ENCODE data around the gene RALGAPA1. TPM values are rescaled to one million over a fixed set of nuclear protein-coding genes. Genes with fewer than 3 reads are reported as not detected.

RALGAPA1 gene
- total RNA-seq, 1 donor from 2014 or later = 31.8 TPM

- no peak for DNase-seq
- H3K4me1 ChIP-seq = no peaks in the 10 kb centered on the region
- H3K36me3 ChIP-seq = peaks cover 23% of the 10 kb centered on the region
- intact Hi-C loops (cut with micrococcal nuclease) = no loop called here
- H3K4me3 ChIP-seq = no peak overlapping the region
- TF ChIP-seq, protein P1, sequence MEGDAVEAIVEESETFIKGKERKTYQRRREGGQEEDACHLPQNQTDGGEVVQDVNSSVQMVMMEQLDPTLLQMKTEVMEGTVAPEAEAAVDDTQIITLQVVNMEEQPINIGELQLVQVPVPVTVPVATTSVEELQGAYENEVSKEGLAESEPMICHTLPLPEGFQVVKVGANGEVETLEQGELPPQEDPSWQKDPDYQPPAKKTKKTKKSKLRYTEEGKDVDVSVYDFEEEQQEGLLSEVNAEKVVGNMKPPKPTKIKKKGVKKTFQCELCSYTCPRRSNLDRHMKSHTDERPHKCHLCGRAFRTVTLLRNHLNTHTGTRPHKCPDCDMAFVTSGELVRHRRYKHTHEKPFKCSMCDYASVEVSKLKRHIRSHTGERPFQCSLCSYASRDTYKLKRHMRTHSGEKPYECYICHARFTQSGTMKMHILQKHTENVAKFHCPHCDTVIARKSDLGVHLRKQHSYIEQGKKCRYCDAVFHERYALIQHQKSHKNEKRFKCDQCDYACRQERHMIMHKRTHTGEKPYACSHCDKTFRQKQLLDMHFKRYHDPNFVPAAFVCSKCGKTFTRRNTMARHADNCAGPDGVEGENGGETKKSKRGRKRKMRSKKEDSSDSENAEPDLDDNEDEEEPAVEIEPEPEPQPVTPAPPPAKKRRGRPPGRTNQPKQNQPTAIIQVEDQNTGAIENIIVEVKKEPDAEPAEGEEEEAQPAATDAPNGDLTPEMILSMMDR (IDR thresholded peaks at IDR 0.05; ENCODE audit: borderline replicate concordance) = no peak
- no peaks in the 10 kb centered on the region for H3K27me3 ChIP-seq (ENCODE audit: low read depth)
- H3K27ac ChIP-seq (replicated peaks) = no peak overlapping the region
- H3K9me3 ChIP-seq (replicated peaks) = no peaks in the 10 kb centered on the region
Measured at GRCh38 chr14:35704793-35705493, 104.2 kb downstream of the RALGAPA1 start.

- TF ChIP-seq, protein P1 (IDR thresholded peaks at IDR 0.05; ENCODE audit: borderline replicate concordance) = no peak
- Histone ChIP-seq H3K27ac (replicated peaks) (no peak overlapping the region), H3K27me3 (ENCODE audit: low read depth) (no peaks in the 10 kb centered on the region), H3K9me3 (replicated peaks) (no peaks in the 10 kb centered on the region), H3K4me3 (no peak overlapping the region), H3K4me1 (no peaks in the 10 kb centered on the region), H3K36me3 (peaks cover 10% of the 10 kb centered on the region)
- DNase-seq = no peak
- intact Hi-C loops (cut with micrococcal nuclease) = no loop called here
Measured at GRCh38 chr14:35701531-35701930, 107.6 kb downstream of the RALGAPA1 start.

DNA sequence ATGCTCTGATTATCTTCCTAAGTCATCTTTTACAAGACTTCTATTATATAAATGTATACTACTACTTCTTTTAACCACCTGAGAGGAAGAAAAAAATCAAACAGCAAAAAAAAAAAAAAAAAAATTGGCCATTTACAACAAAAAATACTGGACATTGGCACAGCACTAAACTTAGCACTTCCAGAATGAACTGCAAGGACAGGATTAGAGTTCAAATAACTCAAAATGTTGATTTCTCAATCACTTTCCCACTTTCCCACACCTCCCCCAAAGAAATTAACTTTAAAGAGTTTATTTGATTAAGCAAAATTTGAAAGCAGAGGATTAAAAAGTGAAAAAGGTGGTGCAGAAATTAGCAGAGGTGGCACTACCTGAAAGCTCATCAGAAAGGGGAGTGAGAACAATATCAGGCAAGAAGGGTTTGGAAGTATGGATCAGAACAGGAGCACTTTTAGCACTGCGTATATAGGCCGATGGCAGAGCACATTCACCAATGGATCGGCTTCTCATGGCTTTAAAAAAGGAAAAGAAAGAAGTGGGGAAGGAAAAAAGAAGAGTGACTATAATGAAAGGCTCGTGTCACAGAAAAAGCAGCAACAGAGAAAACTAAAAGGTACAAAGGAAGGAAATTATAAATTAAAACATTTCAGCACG, 109.2 kb downstream of the RALGAPA1 start:
- TF ChIP-seq, protein P1 (IDR thresholded peaks at IDR 0.05; ENCODE audit: borderline replicate concordance) = no peak
- Histone ChIP-seq H3K27me3 (ENCODE audit: low read depth) (no peaks in the 10 kb centered on the region), H3K4me1 (no peaks in the 10 kb centered on the region), H3K4me3 (no peak overlapping the region), H3K9me3 (replicated peaks) (no peaks in the 10 kb centered on the region), H3K27ac (replicated peaks) (no peak overlapping the region), H3K36me3 (no peaks in the 10 kb centered on the region)
- no peak for DNase-seq
- intact Hi-C loops (cut with micrococcal nuclease) = no loop called here

DNA sequence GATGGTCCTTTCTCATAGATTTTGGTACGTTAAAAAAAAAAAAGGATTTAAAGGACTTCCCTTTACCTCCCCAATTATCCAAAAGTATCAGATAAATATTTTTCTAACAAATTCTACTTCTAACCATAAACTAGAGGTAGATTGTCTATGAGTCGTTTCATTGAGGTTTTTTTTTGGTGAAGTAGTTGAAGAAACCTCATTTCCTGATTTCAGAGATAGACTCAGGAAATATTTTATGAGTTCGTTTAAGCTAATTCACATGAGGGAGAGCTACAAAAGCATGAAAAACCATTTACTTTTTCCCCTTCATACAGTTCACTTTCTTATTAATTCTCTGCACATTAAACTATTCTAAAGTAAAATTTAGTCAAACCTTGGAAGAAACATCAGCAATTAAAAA, 112.5 kb downstream of the RALGAPA1 start:
- TF ChIP-seq, protein P1 (IDR thresholded peaks at IDR 0.05; ENCODE audit: borderline replicate concordance) = no peak
- Histone ChIP-seq H3K9me3 (replicated peaks) (no peaks in the 10 kb centered on the region), H3K27me3 (ENCODE audit: low read depth) (no peaks in the 10 kb centered on the region), H3K4me1 (no peaks in the 10 kb centered on the region), H3K36me3 (no peaks in the 10 kb centered on the region), H3K27ac (replicated peaks) (no peak overlapping the region), H3K4me3 (no peak overlapping the region)
- DNase-seq = no peak
- intact Hi-C loops (cut with micrococcal nuclease) = no loop called here

GRCh38 chr14:35696119-35696518, 113.0 kb downstream of the RALGAPA1 start:
- Histone ChIP-seq H3K36me3 (no peaks in the 10 kb centered on the region), H3K27me3 (ENCODE audit: low read depth) (no peaks in the 10 kb centered on the region), H3K4me3 (no peak overlapping the region), H3K9me3 (replicated peaks) (no peaks in the 10 kb centered on the region), H3K27ac (replicated peaks) (no peak overlapping the region), H3K4me1 (no peaks in the 10 kb centered on the region)
- TF ChIP-seq, protein P1 (IDR thresholded peaks at IDR 0.05; ENCODE audit: borderline replicate concordance) = no peak
- DNase-seq = no peak
- intact Hi-C loops (cut with micrococcal nuclease) = no loop called here

Data from left ventricle myocardium inferior (tissue), 1 donor.